Keratinocyte (primary cell): ENCODE results near the gene PCDHB13. TPM values are rescaled to one million over a fixed set of nuclear protein-coding genes. Genes with fewer than 3 reads are reported as not detected.

Experiments
- DNase-seq: peaks from one replicate; pipeline ENCODE4 v3.0.0-alpha.2; 2011; ENCODE audit warnings: low read depth, missing footprints, low spot score
- FAIRE-seq: peaks from 2 replicates; lab custom pipeline; 2011; peaks lifted over from hg19 to GRCh38; lab: Jason Lieb, UNC
- H2AFZ ChIP-seq: 2 replicates; pipeline ENCODE4 v1.6.0; 2012; ENCODE audit warnings: low read length, control low read depth, inconsistent platforms; ENCODE audit not compliant: control insufficient read depth
- H3K27ac ChIP-seq: 2 replicates; pipeline ENCODE4 v1.5.1; 2011; ENCODE audit warnings: low read length; ENCODE audit not compliant: control insufficient read depth, insufficient read depth
- H3K27me3 ChIP-seq: 3 replicates; pipeline ENCODE4 v1.6.0; 2011; ENCODE audit warnings: low read length; ENCODE audit not compliant: control insufficient read depth, insufficient read depth; ENCODE audit errors: extremely low read depth
- H3K36me3 ChIP-seq, 2 experiments: 2 replicates in 1 of 2; 3 replicates in 1 of 2; pipeline ENCODE4 v1.5.1; 2011; ENCODE audit warnings: low read length in 2 of 2, mild to moderate bottlenecking in 1 of 2; ENCODE audit not compliant: control insufficient read depth in 2 of 2, insufficient read depth in 2 of 2; ENCODE audit errors: extremely low read depth in 1 of 2
- H3K4me1 ChIP-seq: 3 replicates; pipeline ENCODE4 v1.5.1; 2011; ENCODE audit warnings: low read length; ENCODE audit not compliant: control insufficient read depth, insufficient read depth; ENCODE audit errors: extremely low read depth
- H3K4me2 ChIP-seq: 3 replicates; pipeline ENCODE4 v1.6.0; 2011; ENCODE audit warnings: low read depth, low read length; ENCODE audit not compliant: control insufficient read depth, insufficient read depth; ENCODE audit errors: extremely low read depth
- H3K4me3 ChIP-seq, 3 experiments: fragments of 200-600 bp in 1 of 3; sonication (generic) in 1 of 3; 2 replicates in 2 of 3; 3 replicates in 1 of 3; pipeline ENCODE4 v1.5.1; 2011 to 2016; ENCODE audit warnings: low read length in 3 of 3, mild to moderate bottlenecking in 3 of 3, control low read depth in 2 of 3, inconsistent platforms in 1 of 3, low read depth in 1 of 3, mixed read lengths in 1 of 3, mixed run types in 1 of 3, moderate library complexity in 1 of 3; ENCODE audit not compliant: control insufficient read depth in 2 of 3, insufficient read depth in 2 of 3; ENCODE audit errors: extremely low read depth in 1 of 3
- H3K79me2 ChIP-seq: 2 replicates; pipeline ENCODE4 v1.6.0; 2012; ENCODE audit warnings: low read length; ENCODE audit not compliant: control insufficient read depth, insufficient read depth
- H3K9ac ChIP-seq: 3 replicates; pipeline ENCODE4 v1.6.0; 2011; ENCODE audit warnings: low read length; ENCODE audit not compliant: control insufficient read depth, insufficient read depth; ENCODE audit errors: extremely low read depth
- H3K9me1 ChIP-seq: 3 replicates; pipeline ENCODE4 v1.6.0; 2011; ENCODE audit warnings: low read length; ENCODE audit not compliant: control insufficient read depth, insufficient read depth; ENCODE audit errors: extremely low read depth
- H3K9me3 ChIP-seq: 2 replicates; pipeline ENCODE4 v1.5.1; 2012; ENCODE audit warnings: low read depth, low read length; ENCODE audit not compliant: control insufficient read depth
- H4K20me1 ChIP-seq: 3 replicates; pipeline ENCODE4 v1.6.0; 2011; ENCODE audit warnings: low read length; ENCODE audit not compliant: control insufficient read depth, insufficient read depth; ENCODE audit errors: extremely low read depth
- CTCF ChIP-seq, 3 experiments: IDR thresholded peaks in 1 of 3; conservative IDR thresholded peaks in 1 of 3; optimal IDR thresholded peaks in 1 of 3; 2 replicates in 2 of 3; 3 replicates in 1 of 3; pipeline versions ENCODE3 to v1.5.1; 2011; ENCODE audit warnings: low read length in 3 of 3, mild to moderate bottlenecking in 3 of 3, moderate library complexity in 2 of 3, control low read depth in 1 of 3, inconsistent platforms in 1 of 3; ENCODE audit not compliant: insufficient read depth in 2 of 3; ENCODE audit errors: extremely low read depth in 1 of 3
- EZH2 ChIP-seq: IDR thresholded peaks from one replicate; pipeline ENCODE4 v1.6.1; 2012; ENCODE audit warnings: inconsistent platforms, mild to moderate bottlenecking, low read length, moderate library complexity
- dilution Hi-C: fragments of 300-500 bp; cut with MboI; formaldehyde crosslinking; loops from one replicate; pipeline ENCODE4 v1.7.0; 2020; ENCODE audit warnings: low sequenced_read_pairs; ENCODE audit not compliant: extremely low pct_ligation_motif_present
- polyA plus RNA-seq, 5 experiments: library from polyadenylated mRNA; depleted of rRNA in 3 of 5; stranded (reverse) in 3 of 5; stranded (forward) in 1 of 5; unstranded in 1 of 5; fragments of >200 nt; gene quantifications; 1 replicate in 1 of 5; 2 replicates in 3 of 5; 3 replicates in 1 of 5; pipeline versions ENCODE4 v1.2.1 to v1.2.3, GENCODE V29; 2011 to 2012; ENCODE audit warnings: missing spikeins in 2 of 5, low read depth in 1 of 5, low replicate concordance in 1 of 5

PCDHB13 gene
- polyA plus RNA-seq, 1 donor (not counting 4 experiments of a cell fraction or from before 2014, with no cell fraction given): 0.07 TPM

- no peaks in the 10 kb centered on the region for H3K9me3 ChIP-seq
- H3K4me2 ChIP-seq: no peak overlapping the region
- H3K4me1 ChIP-seq: no peaks in the 10 kb centered on the region
- no peak for DNase-seq
- FAIRE-seq: no peak
- no peaks in the 10 kb centered on the region for H4K20me1 ChIP-seq
- H3K79me2 ChIP-seq: no peaks in the 10 kb centered on the region
- H2AFZ ChIP-seq: no peak overlapping the region
- H3K9me1 ChIP-seq: no peaks in the 10 kb centered on the region
- no peaks in the 10 kb centered on the region for H3K27me3 ChIP-seq
- H3K4me3 ChIP-seq: no peak overlapping the region
- H3K36me3 ChIP-seq: no peaks in the 10 kb centered on the region
- TF ChIP-seq EZH2 (no peak), CTCF (optimal IDR thresholded peaks at IDR 0.05 in 1 of 3, IDR thresholded peaks at IDR 0.05 in 1 of 3, conservative IDR thresholded peaks at IDR 0.05 in 1 of 3; ENCODE audit: extremely low read depth in 1 of 3, insufficient read depth in 2 of 3, low read length in 3 of 3) (no peak)
- no peak overlapping the region for H3K27ac ChIP-seq
- dilution Hi-C loops: no loop called here
- H3K9ac ChIP-seq: no peak overlapping the region
These were observed 36.9 kb downstream of the PCDHB13 start for GRCh38 chr5:141250576-141250975.

DNA sequence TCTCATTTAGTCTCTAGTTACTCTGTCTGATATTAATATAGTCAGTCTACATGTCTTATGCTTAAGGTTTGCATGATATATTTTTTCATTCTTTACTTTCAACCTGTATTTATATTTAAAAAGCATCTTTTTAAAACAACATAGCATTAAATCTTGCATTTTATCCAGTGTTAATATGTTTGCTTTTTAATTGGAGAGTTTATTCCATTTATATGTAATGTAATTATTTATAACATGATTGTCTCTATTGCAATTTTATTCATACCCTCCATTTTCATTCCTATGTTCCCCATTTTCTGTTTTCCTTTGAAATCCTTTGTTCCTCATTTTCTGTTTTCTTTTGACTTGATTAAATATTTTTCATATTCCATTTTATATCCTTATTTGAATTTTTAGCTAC lies 44.7 kb downstream of the PCDHB13 start:
- DNase-seq: no peak
- Histone ChIP-seq H3K27me3 (no peaks in the 10 kb centered on the region), H4K20me1 (no peaks in the 10 kb centered on the region), H3K9me1 (no peaks in the 10 kb centered on the region), H3K36me3 (no peaks in the 10 kb centered on the region), H3K9ac (no peak overlapping the region), H3K4me1 (no peaks in the 10 kb centered on the region), H3K79me2 (no peaks in the 10 kb centered on the region), H3K27ac (no peak overlapping the region), H3K4me3 (no peak overlapping the region), H3K9me3 (peaks cover 7% of the 10 kb centered on the region), H3K4me2 (no peak overlapping the region), H2AFZ (no peak overlapping the region)
- no peak for FAIRE-seq
- TF ChIP-seq EZH2: no peak
- no peak for TF ChIP-seq CTCF (optimal IDR thresholded peaks at IDR 0.05 in 1 of 3, IDR thresholded peaks at IDR 0.05 in 1 of 3, conservative IDR thresholded peaks at IDR 0.05 in 1 of 3; ENCODE audit: extremely low read depth in 1 of 3, insufficient read depth in 2 of 3, low read length in 3 of 3)
- dilution Hi-C loops: no loop called here
